GM19467 (cell line): ENCODE data around the gene ZDHHC5.
"Not testable (repeated sequence)": the region's sequence is repeated elsewhere in the genome, so short reads cannot be mapped to it uniquely, and the experiment has no call there.

Experiments
- ATAC-seq: cut with Tn5 transposase; IDR thresholded peaks from one replicate; pipeline ENCODE4 v1.9.1; 2021; ENCODE audit warnings: mild to moderate bottlenecking, moderate library complexity; ENCODE audit not compliant: unreplicated experiment

Gene ZDHHC5

GRCh38 chr11:57663975-57664374 lies 3.9 kb upstream of the ZDHHC5 start:
- no peak for ATAC-seq

GRCh38 chr11:57667117-57667735 lies 688 bp upstream of the ZDHHC5 start:
- ATAC-seq = peak; percentile 62

- ATAC-seq = peak; percentile 4
Observed at GRCh38 chr11:57668434-57668782, 494 bp downstream of the ZDHHC5 start.

GRCh38 chr11:57674251-57674650 lies 6.3 kb downstream of the ZDHHC5 start:
- no peak for ATAC-seq

- ATAC-seq = no peak
Observed at GRCh38 chr11:57675176-57675941, 7.4 kb downstream of the ZDHHC5 start.

GRCh38 chr11:57679396-57679795 lies 11.5 kb downstream of the ZDHHC5 start:
- ATAC-seq = no peak

GRCh38 chr11:57680552-57680874 lies 12.6 kb downstream of the ZDHHC5 start:
- no peak for ATAC-seq

- ATAC-seq = no peak
Observed at GRCh38 chr11:57681168-57681567, 13.3 kb downstream of the ZDHHC5 start.

GRCh38 chr11:57690474-57690873 lies 22.6 kb downstream of the ZDHHC5 start:
- not testable (repeated sequence) for ATAC-seq

- ATAC-seq = no peak
Observed at GRCh38 chr11:57698843-57699365, 31.0 kb downstream of the ZDHHC5 start.

GRCh38 chr11:57699813-57700212 lies 31.9 kb downstream of the ZDHHC5 start:
- no peak for ATAC-seq

- ATAC-seq = no peak
Observed at GRCh38 chr11:57700425-57700824, 32.5 kb downstream of the ZDHHC5 start.

- ATAC-seq = no peak
Observed at GRCh38 chr11:57703341-57703740, 35.4 kb downstream of the ZDHHC5 start.

GRCh38 chr11:57704932-57705331 lies 37.0 kb downstream of the ZDHHC5 start:
- ATAC-seq = no peak

- not testable (repeated sequence) for ATAC-seq
Observed at GRCh38 chr11:57705432-57705831, 37.5 kb downstream of the ZDHHC5 start.

GRCh38 chr11:57709802-57710367 lies 42.0 kb downstream of the ZDHHC5 start:
- no peak for ATAC-seq

- peak; percentile 39 for ATAC-seq
Observed at GRCh38 chr11:57711414-57712255, 43.7 kb downstream of the ZDHHC5 start, which contains the start of gene MED19. TSS of gene MED19 (minus strand) at chr11:57712215. CDS start at chr11:57712179, 36 bp downstream.

GRCh38 chr11:57712256-57713150 lies 44.6 kb downstream of the ZDHHC5 start, which contains the start of gene TMX2:
TSS of gene TMX2 (plus strand) at chr11:57712593. CDS start at chr11:57712619, 26 bp downstream.
- ATAC-seq = peak; percentile 96

- ATAC-seq = no peak
Observed at GRCh38 chr11:57713835-57714234, 45.9 kb downstream of the ZDHHC5 start.

GRCh38 chr11:57716726-57717125 lies 48.8 kb downstream of the ZDHHC5 start:
- not testable (repeated sequence) for ATAC-seq
